CD4-positive, alpha-beta T cell treated with Interleukin-10 for 1 hour (primary cell): ENCODE results near the gene CAV2.
A peak's percentile ranks its signal among the peaks of the same experiment; 100 is the strongest.
"Not testable (repeated sequence)": the region's sequence is repeated elsewhere in the genome, so short reads cannot be mapped to it uniquely, and the experiment has no call there.

Experiments
- DNase-seq: peaks from one replicate; pipeline ENCODE4 v3.0.0-alpha.2; 2020

The CAV2 gene

GRCh38 chr7:116499168-116500077, at the start of gene CAV2:
Gene CAV2 (plus strand): TSS chr7:116499738. CDS start chr7:116499782, 44 bp downstream.
- peak; percentile 10 for DNase-seq

DNA sequence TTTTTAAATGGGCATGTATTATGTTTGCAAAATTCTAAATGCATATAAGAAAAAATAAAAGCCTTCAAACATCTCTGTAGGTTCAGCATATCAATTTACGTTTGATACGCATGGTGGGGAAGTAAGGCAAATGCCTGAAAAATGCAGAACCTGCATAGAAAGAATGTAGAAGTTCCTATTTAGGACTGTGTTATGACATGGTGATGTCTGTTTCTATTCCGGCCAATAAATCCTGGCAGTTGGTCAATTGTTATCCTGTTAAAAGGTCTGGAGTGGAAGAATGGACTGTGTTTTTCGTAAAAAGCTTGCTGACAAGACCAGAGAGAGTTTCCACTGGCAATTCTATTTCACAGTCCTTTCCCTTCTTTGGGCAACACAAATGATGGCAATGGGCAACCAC, 49.6 kb upstream of the CAV2 start:
- no peak for DNase-seq

DNA sequence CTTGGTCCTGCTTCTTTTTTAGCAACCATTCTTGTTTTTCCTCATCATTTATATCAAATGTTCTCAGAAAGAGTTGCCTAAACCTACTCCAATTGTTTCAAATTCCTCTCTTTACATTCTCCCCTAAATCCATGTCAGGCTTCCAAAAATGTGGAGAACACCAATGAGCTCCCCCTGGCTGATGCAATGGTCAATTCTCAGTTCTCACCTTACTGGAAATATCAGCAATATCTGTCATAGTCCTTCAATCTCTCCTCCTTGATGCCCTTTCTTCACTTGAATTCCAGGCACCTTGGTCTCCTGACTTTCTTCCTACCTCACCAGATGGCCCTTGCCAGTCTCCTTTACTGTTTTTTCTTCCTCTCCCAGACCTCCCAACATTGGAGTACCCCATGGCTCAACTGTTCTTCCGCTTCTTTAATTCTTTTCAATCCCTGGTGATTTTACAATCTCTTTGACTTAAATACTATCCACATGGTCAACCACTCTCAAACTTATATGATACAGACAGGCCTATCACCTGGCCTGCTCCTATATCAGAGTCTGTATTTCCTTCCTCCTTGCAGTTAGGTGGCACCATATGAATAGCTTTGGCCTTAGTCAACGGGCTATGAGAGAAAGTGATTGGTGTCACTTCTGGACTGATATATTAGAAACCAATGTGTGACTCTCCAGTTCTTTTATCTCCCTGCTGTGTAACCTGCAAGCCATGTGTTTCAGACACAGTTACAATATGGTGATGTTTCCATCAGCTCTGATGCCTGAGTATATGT, 47.4 kb upstream of the CAV2 start:
- no peak for DNase-seq

DNA sequence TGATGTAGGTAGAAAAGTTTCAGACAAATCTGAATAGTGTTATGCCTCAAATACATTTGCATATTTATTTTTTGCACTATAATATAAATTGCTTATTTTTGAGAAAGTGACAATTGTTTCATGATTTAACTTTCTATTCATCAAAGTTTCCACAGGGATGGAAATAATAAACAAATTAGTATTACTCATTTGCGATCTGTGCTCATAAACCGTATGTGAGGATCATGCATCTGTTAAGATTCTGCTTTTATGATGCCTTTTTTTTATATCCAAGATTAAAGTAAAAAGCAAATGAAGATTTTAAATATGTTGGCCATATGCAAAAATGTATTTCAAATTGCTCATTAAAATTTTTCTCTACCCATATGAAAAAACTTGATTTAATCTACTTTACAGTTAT, 45.2 kb upstream of the CAV2 start:
- DNase-seq = no peak

- no peak for DNase-seq
Observed at GRCh38 chr7:116455009-116455408, 44.5 kb upstream of the CAV2 start.

- no peak for DNase-seq
Observed at GRCh38 chr7:116455499-116455898, 44.0 kb upstream of the CAV2 start.

- no peak for DNase-seq
Observed at GRCh38 chr7:116461500-116461899, 38.0 kb upstream of the CAV2 start.

- no peak for DNase-seq
Observed at GRCh38 chr7:116463956-116464355, 35.6 kb upstream of the CAV2 start.

DNA sequence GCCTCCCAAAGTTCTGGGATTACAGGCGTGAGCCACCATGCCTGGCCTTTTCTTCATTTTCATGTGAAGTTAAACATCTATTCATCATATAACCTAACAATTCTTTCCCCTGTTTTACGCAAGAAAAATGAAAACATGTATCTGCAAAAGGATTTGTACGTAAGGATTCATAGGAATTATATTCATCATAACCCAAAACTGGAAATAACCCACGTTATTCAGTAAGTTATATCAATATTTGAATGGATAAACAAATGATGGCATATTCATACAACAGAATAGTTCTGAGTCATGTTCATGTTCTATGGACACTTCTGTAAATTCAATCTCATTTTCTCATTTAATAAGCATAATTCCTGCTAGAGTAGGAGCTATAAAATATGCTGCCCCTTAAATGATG, 35.2 kb upstream of the CAV2 start:
- DNase-seq = no peak

- no peak for DNase-seq
Observed at GRCh38 chr7:116465125-116465524, 34.4 kb upstream of the CAV2 start.

GRCh38 chr7:116468534-116468933, 31.0 kb upstream of the CAV2 start:
- no peak for DNase-seq

- no peak for DNase-seq
Observed at GRCh38 chr7:116477625-116478024, 21.9 kb upstream of the CAV2 start.

- no peak for DNase-seq
Observed at GRCh38 chr7:116478834-116479233, 20.7 kb upstream of the CAV2 start.

DNA sequence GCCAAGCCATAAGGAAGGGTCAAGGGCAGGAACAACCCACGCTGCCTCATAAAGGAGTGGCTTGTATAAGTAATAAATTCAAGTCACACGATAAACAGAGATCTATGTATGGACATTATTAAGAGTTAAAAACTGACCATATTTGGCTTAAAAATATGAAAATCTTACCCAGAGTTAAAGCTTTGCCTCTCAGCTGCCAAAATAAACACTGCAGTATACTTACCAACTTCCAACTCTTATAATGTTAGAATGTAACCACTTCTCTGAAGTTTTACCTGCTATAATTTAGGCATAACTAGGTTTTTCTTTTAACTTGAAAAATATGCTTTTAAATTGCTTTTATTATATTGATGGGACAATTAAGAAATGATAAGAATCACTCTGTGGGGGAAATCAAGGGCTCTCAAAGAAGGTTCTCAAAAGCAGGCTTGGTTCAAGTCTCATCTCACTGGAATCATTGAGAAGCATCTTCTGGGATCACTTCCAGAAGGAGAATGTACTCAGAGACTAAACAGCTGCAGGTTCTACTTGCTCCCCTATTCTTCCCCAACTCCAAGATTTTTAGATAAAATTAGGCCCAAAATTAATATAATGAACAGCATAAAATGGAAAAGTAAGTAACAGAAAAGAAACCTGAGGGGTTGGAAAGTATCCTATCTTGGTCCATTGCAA, 16.1 kb upstream of the CAV2 start:
- no peak for DNase-seq

DNA sequence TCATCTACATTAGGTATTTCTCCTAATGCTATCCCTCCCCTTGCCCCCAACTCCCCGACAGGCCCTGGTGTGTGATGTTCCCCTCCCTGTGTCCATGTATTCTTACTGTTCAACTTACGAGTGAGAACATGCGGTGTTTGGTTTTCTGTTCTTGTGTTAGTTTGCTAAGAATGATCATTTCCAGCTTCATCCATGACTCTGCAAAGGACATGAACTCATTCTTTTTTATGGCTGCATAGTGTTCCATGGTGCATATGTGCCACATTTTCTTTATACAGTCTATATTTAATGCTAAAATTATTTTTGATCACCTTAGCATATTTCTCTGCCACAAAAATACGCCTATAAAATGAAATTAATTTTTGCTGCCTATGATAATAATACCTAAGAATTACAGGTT, 15.1 kb upstream of the CAV2 start:
- DNase-seq = not testable (repeated sequence)

DNA sequence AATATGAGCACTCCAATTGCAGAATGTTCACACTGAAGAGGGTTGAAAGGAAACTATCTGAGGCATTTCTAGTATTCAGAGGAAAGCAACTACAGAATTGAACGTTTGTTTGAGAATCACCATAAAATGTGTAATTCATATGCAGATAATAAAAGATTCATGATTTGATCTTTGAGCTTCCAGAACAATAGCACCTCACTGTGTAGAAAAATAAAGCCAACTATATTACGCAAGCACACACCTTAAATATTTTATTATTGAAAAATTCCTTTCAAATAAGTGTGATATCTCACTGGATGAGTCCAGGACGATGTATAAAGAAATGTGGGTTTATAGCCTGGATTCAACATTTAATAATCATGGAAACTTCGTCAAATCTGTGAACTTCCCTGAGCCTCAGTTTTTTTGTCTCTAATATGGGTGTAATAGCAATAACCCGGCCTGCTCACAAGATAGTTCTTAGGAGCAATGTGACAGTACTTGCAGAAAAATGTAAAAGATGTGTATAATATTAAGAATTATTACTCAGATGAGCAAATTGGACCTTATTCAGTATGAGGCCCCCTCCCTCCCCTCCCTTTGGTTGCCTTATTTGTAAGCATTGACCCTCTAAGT, 11.5 kb upstream of the CAV2 start:
- no peak for DNase-seq

DNA sequence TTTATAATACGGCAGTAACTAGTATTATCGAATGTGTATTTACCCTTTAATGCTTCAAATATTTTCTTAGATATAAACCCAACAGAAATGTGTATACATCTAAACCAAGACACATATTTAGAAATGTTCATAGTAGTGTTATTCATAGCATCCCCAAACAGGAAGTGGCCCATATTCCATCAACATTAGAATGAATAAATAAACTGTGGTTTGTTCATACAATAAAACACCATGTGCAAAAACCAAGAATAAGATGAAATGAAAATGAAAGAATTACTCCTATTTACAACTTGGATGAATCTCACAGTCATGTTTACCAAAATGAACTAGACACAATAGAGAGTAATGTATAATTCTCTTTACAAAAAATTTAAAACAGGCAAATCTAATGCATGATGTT, 9.2 kb upstream of the CAV2 start:
- no peak for DNase-seq

DNA sequence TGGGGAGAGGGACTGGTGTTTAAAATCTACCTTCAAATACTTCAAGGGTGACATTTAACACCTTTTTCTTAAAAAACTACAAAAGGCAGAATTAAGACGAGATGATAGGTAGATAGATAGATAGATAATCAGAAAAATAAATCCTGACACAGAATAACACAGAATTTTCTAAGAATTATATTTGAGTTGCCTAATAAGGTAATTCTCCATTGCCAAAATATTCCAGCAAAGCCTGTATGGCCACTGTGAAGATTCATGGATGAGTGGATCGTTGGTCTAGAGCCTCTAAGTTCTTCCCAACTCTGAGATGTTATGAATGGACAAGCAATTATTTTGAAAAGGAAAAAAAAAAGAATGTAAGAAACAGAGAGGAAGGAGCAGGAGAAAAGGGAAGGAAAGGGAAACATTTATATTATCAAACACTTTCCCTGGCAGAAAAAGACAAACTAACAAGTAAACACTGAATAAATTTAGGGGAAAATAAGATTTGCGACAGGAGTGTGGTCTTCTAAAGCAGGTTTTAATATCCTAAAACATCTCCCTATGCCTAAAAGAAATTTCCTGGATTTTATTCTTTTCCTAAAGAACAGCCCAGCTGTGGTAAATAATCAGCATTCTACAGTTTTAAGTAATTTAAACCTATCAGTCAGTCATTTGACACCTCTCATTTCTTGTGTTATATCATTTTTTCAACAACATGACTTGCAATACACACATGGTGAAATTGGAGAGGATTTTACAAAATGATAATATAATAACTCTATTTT, 7.5 kb upstream of the CAV2 start:
- no peak for DNase-seq

GRCh38 chr7:116492654-116493109, 6.9 kb upstream of the CAV2 start:
- DNase-seq = no peak

DNA sequence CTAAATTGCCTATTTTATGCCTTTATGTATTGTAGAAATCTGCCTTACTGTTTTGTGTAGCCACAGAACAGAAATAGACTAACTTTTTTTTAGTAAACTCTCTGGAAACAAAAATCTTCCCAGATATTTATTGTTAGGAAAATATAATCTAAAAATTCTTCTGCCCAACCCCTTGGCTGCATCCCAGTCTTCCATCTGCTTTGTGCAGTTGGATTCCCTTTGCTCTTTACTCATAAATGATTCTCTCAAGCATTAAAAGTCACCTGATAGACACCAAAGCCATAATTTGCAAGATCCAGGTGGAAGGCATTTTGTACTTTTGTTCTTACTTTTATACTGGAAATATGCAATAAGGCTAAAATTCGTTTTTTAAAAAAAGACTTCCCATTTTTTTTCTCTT, 6.1 kb upstream of the CAV2 start:
- DNase-seq = no peak

GRCh38 chr7:116494472-116494871, 5.1 kb upstream of the CAV2 start:
- no peak for DNase-seq

DNA sequence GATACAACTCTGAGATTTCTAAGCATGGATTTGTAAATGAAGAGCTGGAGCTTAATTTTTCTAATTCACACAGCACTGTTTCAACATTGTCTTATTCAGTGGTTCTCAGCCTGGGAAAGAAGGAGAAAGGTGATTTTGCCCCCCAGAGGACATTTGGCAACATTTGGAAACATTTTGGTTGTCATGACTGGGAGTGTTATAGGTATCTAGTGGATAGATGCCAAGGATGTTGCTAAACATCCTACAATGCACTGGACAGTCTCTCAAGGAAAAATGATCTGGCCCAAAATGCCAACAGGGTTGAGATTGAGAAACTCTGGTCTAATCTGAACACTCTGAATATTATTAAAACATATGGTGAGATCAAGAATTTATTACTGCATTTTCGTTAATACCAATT, 3.8 kb upstream of the CAV2 start:
- DNase-seq = no peak
